ENCODE results near the gene ENTPD6.

DNA sequence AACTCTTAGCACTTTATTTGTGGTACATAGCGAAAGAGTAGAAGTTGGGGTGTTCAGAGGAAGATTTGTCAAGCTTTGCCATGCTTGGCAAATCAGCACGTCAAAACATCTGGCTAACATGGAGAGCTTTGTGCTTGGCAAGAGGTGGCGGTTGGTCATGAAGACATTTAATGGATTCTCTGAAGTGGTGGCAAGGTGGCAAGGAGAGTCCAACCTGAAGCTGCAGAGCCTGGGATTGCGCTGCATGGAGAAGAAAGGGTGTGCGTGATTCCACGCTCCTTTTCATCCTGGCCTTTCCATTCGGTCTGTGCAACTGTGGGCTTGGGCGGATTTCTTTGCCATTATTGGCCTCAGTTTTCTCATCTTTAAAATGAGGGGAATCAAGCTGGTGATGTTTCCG, 55.5 kb downstream of the ENTPD6 start:
- TF ChIP-seq POLR2A (IDR thresholded peaks at IDR 0.05) (no peak), CTCF (IDR thresholded peaks at IDR 0.05) (no peak)
